GM12878 (cell line): ENCODE results near the gene ATG9B. TPM values are rescaled to one million over a fixed set of nuclear protein-coding genes. Genes with fewer than 3 reads are reported as not detected.

Experiments
- ATAC-seq: fragments of 200-7000 bp; cut with Tn5 transposase; 3 replicates; pipeline ENCODE4 v1.9.1; 2020; ENCODE audit warnings: mild to moderate bottlenecking, moderate library complexity
- BruUV-seq: library from RNA; stranded (reverse); fragments of 400-500 nt; replicated peaks from 2 replicates; lab custom pipeline; 2021; lab: Mats Ljungman, UMichigan
- CTCF ChIA-PET: fragments of 300-600 bp; sonication (Branson Sonifier 250); formaldehyde crosslinking; extraction: SDS; loops from one replicate; lab custom pipeline; 2021; ENCODE audit warnings: inconsistent platforms; lab: Yijun Ruan, JAX
- POLR2A ChIA-PET: fragments of 350-600 bp; formaldehyde crosslinking; extraction: SDS; loops from one replicate; lab custom pipeline; 2021; ENCODE audit warnings: inconsistent platforms; lab: Charles Lee
- RAD21 ChIA-PET: fragments of 300-600 bp; sonication (Branson Sonifier 250); formaldehyde crosslinking; loops from one replicate; lab custom pipeline; 2023; ENCODE audit warnings: antibody characterized with exemption; ENCODE audit not compliant: unreplicated experiment; lab: Charles Lee
- SMC1A ChIA-PET: fragments of 300-600 bp; sonication (Branson Sonifier 250); formaldehyde crosslinking; loops from one replicate; lab custom pipeline; 2023; ENCODE audit not compliant: unreplicated experiment, uncharacterized antibody; lab: Charles Lee
- DNase-seq: peaks from one replicate; pipeline ENCODE4 v3.0.0-alpha.2; 2011; ENCODE audit warnings: low read depth, low spot score
- FAIRE-seq: peaks from 3 replicates; lab custom pipeline; 2011; peaks lifted over from hg19 to GRCh38; lab: Jason Lieb, UNC
- H2AFZ ChIP-seq: 2 replicates; pipeline ENCODE4 v1.6.0; 2011; ENCODE audit warnings: low read depth, low read length, control low read depth; ENCODE audit not compliant: control insufficient read depth
- H3K27ac ChIP-seq: 2 replicates; pipeline ENCODE4 v1.5.1; 2011; ENCODE audit warnings: control low read depth; ENCODE audit not compliant: control insufficient read depth, insufficient read depth
- H3K27me3 ChIP-seq, 2 experiments: replicated peaks in 1 of 2; 2 replicates each; pipeline versions ENCODE4 v1.6.0 to v1.6.1; 2011; ENCODE audit warnings: low read length in 1 of 2; ENCODE audit not compliant: control insufficient read depth in 2 of 2, insufficient read depth in 2 of 2
- H3K36me3 ChIP-seq, 2 experiments: 2 replicates each; pipeline ENCODE4 v1.5.1; 2011; ENCODE audit warnings: low read length in 1 of 2; ENCODE audit not compliant: control insufficient read depth in 2 of 2, insufficient read depth in 2 of 2
- H3K4me1 ChIP-seq: 2 replicates; pipeline ENCODE4 v1.6.1; 2011; ENCODE audit warnings: mild to moderate bottlenecking, low read length, moderate library complexity, mixed read lengths; ENCODE audit not compliant: control insufficient read depth, insufficient read depth
- H3K4me2 ChIP-seq: 2 replicates; pipeline ENCODE4 v1.6.0; 2011; ENCODE audit warnings: control low read depth; ENCODE audit not compliant: control insufficient read depth, insufficient read depth
- H3K4me3 ChIP-seq: fragments of 200-600 bp; sonication (generic); 2 replicates; pipeline ENCODE4 v1.5.1; 2016
- H3K79me2 ChIP-seq: 2 replicates; pipeline ENCODE4 v1.6.0; 2011; ENCODE audit warnings: low read length; ENCODE audit not compliant: control insufficient read depth, insufficient read depth
- H3K9ac ChIP-seq: 2 replicates; pipeline ENCODE4 v1.8.0; 2011; ENCODE audit warnings: low read length, control low read depth, mixed read lengths; ENCODE audit not compliant: control insufficient read depth, insufficient read depth
- H3K9me3 ChIP-seq: replicated peaks from 3 replicates; pipeline ENCODE4 v1.5.1; 2011; ENCODE audit warnings: mild to moderate bottlenecking, low read length; ENCODE audit not compliant: control insufficient read depth, insufficient read depth
- H4K20me1 ChIP-seq: 2 replicates; pipeline ENCODE4 v1.6.0; 2011; ENCODE audit not compliant: control insufficient read depth, insufficient read depth
- CBX3 ChIP-seq: fragments of 200-600 bp; sonication (generic); IDR thresholded peaks from 2 replicates; pipeline ENCODE4 v1.6.1; 2016; ENCODE audit warnings: low read depth, borderline replicate concordance
- CHD1 ChIP-seq: IDR thresholded peaks from 2 replicates; pipeline ENCODE4 v1.6.1; 2012; ENCODE audit warnings: low read depth, low read length, improper control_type of control experiment
- DPF2 ChIP-seq: fragments of 450-650 bp; IDR thresholded peaks from 2 replicates; pipeline ENCODE4 v1.6.1; 2017; ENCODE audit warnings: mild to moderate bottlenecking
- E2F8 ChIP-seq: fragments of 450-650 bp; IDR thresholded peaks from 2 replicates; pipeline ENCODE4 v1.6.1; 2018; ENCODE audit warnings: mild to moderate bottlenecking, low read depth, moderate library complexity; ENCODE audit not compliant: partially characterized antibody
- JUNB ChIP-seq: IDR thresholded peaks from 2 replicates; pipeline ENCODE4 v1.6.1; 2016; ENCODE audit warnings: antibody characterized with exemption, mild to moderate bottlenecking
- MTA3 ChIP-seq: IDR thresholded peaks from 2 replicates; pipeline ENCODE4 v1.6.1; 2012; ENCODE audit warnings: low read length, inconsistent platforms, borderline replicate concordance
- MYB ChIP-seq: fragments of 150-350 bp; IDR thresholded peaks from 2 replicates; pipeline ENCODE4 v1.6.1; 2014; ENCODE audit warnings: mild to moderate bottlenecking, low read depth, low read length, borderline replicate concordance
- NR2C2 ChIP-seq: IDR thresholded peaks from 2 replicates; pipeline ENCODE4 v1.6.1; 2011; ENCODE audit warnings: borderline replicate concordance, low read depth; ENCODE audit not compliant: control insufficient read depth, insufficient read length
- NRF1 ChIP-seq: conservative IDR thresholded peaks from 2 replicates; pipeline ENCODE4 v1.6.1; 2011; ENCODE audit warnings: mild to moderate bottlenecking, low read depth, low read length, improper control_type of control experiment
- PKNOX1 ChIP-seq: fragments of 450-650 bp; IDR thresholded peaks from 2 replicates; pipeline ENCODE4 v1.6.1; 2016; ENCODE audit warnings: mild to moderate bottlenecking
- PML ChIP-seq: IDR thresholded peaks from 2 replicates; pipeline ENCODE4 v1.6.1; 2012; ENCODE audit warnings: low read length, inconsistent platforms
- TCF3 ChIP-seq: IDR thresholded peaks from 2 replicates; pipeline ENCODE4 v1.6.1; 2012; ENCODE audit warnings: low read depth, mild to moderate bottlenecking, low read length, borderline replicate concordance; ENCODE audit not compliant: insufficient read depth
- ZNF207 ChIP-seq: fragments of 450-650 bp; IDR thresholded peaks from 2 replicates; pipeline ENCODE4 v1.6.1; 2014; ENCODE audit warnings: antibody characterized with exemption, mild to moderate bottlenecking, borderline replicate concordance
- WGBS: methylation state at CpG from one replicate; pipeline ENCODE4 v1.1.6; 2016; ENCODE audit warnings: low lambda C conversion rate; ENCODE audit not compliant: insufficient replicate concordance, insufficient coverage; ENCODE audit errors: missing lambda C conversion rate; 5-methylcytosine and 5-hydroxymethylcytosine counted together
- in situ Hi-C: fragments of 300-500 bp; cut with MboI; formaldehyde crosslinking; loops from 9 replicates; pipeline ENCODE4 v1.14.3; 2018; ENCODE audit warnings: mixed read lengths
- intact Hi-C: fragments of 100-400 bp; cut with micrococcal nuclease; formaldehyde crosslinking; loops from one replicate; pipeline ENCODE4 v1.14.2; 2022; ENCODE audit not compliant: unreplicated experiment
- polyA plus RNA-seq, 11 experiments: library from polyadenylated mRNA; depleted of rRNA in 4 of 11; unstranded in 6 of 11; stranded (reverse) in 5 of 11; fragments of >200 nt; fragmentation: Nextera tagmentation in 4 of 11; fragmentation: Illumina TruSeq in 1 of 11; extraction: Ambion mirVana in 4 of 11; extraction: Trizol in 1 of 11; gene quantifications; 1 replicate in 1 of 11; 2 replicates in 10 of 11; pipeline versions ENCODE4 v1.2.1 to v1.2.3, GENCODE V29; 2011 to 2016; ENCODE audit warnings: inconsistent platforms in 2 of 11, missing spikeins in 2 of 11, low read depth in 1 of 11
- total RNA-seq, 4 experiments: library from RNA; depleted of rRNA in 3 of 4; stranded (reverse); fragments of >200 nt in 3 of 4; fragmentation: Illumina TruSeq in 1 of 4; extraction: Trizol in 1 of 4; gene quantifications; 2 replicates each; pipeline versions ENCODE4 v1.2.1 to v1.2.3, GENCODE V29; 2013 to 2021
- TF ChIP-seq, protein P1 (sequence below): IDR thresholded peaks from 2 replicates; pipeline ENCODE4 v1.6.1; 2012; ENCODE audit warnings: mild to moderate bottlenecking, low read depth, low read length

ATG9B gene
- total and polyA plus RNA-seq, 10 of the 15 experiments (the other 5 are each of a cell fraction or from before 2014, with no cell fraction given) = 0.01 to 0.83 (median 0.12) TPM; not detected in 2

DNA sequence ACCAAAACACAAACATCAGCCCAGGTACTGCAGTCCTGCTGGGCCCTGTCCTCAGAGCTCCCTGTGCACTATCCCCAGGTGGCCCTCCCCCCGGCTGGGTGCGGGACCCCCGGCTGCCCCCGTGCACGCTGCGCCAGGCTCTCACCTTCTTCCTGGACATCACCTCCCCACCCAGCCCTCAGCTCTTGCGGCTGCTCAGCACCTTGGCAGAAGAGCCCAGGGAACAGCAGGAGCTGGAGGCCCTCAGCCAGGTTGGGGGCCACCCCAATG is 14.3 kb downstream of the ATG9B start:
- POLR2A ChIA-PET = interaction anchor here (0.6 kb wide), 2 partner anchors 15 to 244 kb away, joined by 3 read pairs; no protein-coding TSS in a partner anchor
- intact Hi-C loops = loop anchor here (5.0 kb wide), 1 partner anchor 102 kb away; no protein-coding TSS in a partner anchor

More for the DNA sequence above, 14.3 kb downstream of the ATG9B start:
- Histone ChIP-seq H3K9ac (no peak overlapping the region), H4K20me1 (no peaks in the 10 kb centered on the region), H3K9me3 (no peaks in the 10 kb centered on the region), H2AFZ (no peak overlapping the region), H3K4me3 (no peak overlapping the region), H3K4me2 (no peak overlapping the region), H3K4me1 (peaks cover 6% of the 10 kb centered on the region), H3K27ac (no peak overlapping the region), H3K79me2 (no peaks in the 10 kb centered on the region), H3K36me3 (no peaks in the 10 kb centered on the region), H3K27me3 (no peaks in the 10 kb centered on the region; a peak in 1 of 4 replicates)
- RAD21 ChIA-PET = interaction anchor here (1.3 kb wide), 1 partner anchor 18 kb away, joined by 3 read pairs; the partner anchor contains the start of gene ABCB8
- BruUV-seq = no TSS peak
- FAIRE-seq (no peak), DNase-seq (no peak), ATAC-seq (no peak)
- WGBS = 17% methylated on average over 7 of the region's 7 CpGs
- CTCF ChIA-PET = interaction anchor here (0.6 to 4.3 kb wide), 11 partner anchors 8 to 507 kb away, joined by 3 to 35 read pairs (median 5); partner anchors contain the start of genes ABCB8 and ATG9B
- no peak for TF ChIP-seq NRF1
- TF ChIP-seq, protein P1, sequence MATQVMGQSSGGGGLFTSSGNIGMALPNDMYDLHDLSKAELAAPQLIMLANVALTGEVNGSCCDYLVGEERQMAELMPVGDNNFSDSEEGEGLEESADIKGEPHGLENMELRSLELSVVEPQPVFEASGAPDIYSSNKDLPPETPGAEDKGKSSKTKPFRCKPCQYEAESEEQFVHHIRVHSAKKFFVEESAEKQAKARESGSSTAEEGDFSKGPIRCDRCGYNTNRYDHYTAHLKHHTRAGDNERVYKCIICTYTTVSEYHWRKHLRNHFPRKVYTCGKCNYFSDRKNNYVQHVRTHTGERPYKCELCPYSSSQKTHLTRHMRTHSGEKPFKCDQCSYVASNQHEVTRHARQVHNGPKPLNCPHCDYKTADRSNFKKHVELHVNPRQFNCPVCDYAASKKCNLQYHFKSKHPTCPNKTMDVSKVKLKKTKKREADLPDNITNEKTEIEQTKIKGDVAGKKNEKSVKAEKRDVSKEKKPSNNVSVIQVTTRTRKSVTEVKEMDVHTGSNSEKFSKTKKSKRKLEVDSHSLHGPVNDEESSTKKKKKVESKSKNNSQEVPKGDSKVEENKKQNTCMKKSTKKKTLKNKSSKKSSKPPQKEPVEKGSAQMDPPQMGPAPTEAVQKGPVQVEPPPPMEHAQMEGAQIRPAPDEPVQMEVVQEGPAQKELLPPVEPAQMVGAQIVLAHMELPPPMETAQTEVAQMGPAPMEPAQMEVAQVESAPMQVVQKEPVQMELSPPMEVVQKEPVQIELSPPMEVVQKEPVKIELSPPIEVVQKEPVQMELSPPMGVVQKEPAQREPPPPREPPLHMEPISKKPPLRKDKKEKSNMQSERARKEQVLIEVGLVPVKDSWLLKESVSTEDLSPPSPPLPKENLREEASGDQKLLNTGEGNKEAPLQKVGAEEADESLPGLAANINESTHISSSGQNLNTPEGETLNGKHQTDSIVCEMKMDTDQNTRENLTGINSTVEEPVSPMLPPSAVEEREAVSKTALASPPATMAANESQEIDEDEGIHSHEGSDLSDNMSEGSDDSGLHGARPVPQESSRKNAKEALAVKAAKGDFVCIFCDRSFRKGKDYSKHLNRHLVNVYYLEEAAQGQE = no peak
- no peak for TF ChIP-seq NR2C2
- no peak for TF ChIP-seq MTA3
- no peak for TF ChIP-seq PML
- no peak for TF ChIP-seq JUNB
- TF ChIP-seq E2F8 = no peak
- TF ChIP-seq DPF2 = no peak
- no peak for TF ChIP-seq TCF3
- TF ChIP-seq CBX3 = no peak
- no peak for TF ChIP-seq CHD1
- TF ChIP-seq ZNF207 = no peak
- TF ChIP-seq PKNOX1 = no peak
- TF ChIP-seq MYB = no peak
- in situ Hi-C loops = no loop called here
- SMC1A ChIA-PET = interaction anchor here (1.4 kb wide), 1 partner anchor 18 kb away, joined by 5 read pairs; the partner anchor contains the start of gene ABCB8
